Gastrocnemius medialis (tissue), 4 donors: Measurements from ENCODE around the gene DPYSL5.

Source experiments
- POLR2A ChIP-seq, 2 donors: fragments of 450-650 bp; IDR thresholded peaks; one replicate each; pipeline ENCODE4 v1.6.1; 2017; ENCODE audit warnings: antibody characterized with exemption in 2 of 2, mild to moderate bottlenecking in 2 of 2, moderate library complexity in 2 of 2
- TF ChIP-seq, protein P1 (sequence below), 5 experiments: fragments of 450-650 bp in 3 of 5; fragments of 200-600 bp in 2 of 5; sonication (generic) in 2 of 5; IDR thresholded peaks in 4 of 5; conservative IDR thresholded peaks in 1 of 5; 1 replicate in 4 of 5; 2 replicates in 1 of 5; pipeline ENCODE4 v1.5.1; 2016 to 2019; ENCODE audit warnings: antibody characterized with exemption in 5 of 5, mild to moderate bottlenecking in 3 of 5, moderate library complexity in 3 of 5

GRCh38 chr2:26959331-26959730 is 111.4 kb downstream of the DPYSL5 start:
- TF ChIP-seq, protein P1, sequence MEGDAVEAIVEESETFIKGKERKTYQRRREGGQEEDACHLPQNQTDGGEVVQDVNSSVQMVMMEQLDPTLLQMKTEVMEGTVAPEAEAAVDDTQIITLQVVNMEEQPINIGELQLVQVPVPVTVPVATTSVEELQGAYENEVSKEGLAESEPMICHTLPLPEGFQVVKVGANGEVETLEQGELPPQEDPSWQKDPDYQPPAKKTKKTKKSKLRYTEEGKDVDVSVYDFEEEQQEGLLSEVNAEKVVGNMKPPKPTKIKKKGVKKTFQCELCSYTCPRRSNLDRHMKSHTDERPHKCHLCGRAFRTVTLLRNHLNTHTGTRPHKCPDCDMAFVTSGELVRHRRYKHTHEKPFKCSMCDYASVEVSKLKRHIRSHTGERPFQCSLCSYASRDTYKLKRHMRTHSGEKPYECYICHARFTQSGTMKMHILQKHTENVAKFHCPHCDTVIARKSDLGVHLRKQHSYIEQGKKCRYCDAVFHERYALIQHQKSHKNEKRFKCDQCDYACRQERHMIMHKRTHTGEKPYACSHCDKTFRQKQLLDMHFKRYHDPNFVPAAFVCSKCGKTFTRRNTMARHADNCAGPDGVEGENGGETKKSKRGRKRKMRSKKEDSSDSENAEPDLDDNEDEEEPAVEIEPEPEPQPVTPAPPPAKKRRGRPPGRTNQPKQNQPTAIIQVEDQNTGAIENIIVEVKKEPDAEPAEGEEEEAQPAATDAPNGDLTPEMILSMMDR (IDR thresholded peaks at IDR 0.05 in 4 of 5, conservative IDR thresholded peaks at IDR 0.05 in 1 of 5), result no peak
- no peak for TF ChIP-seq POLR2A (IDR thresholded peaks at IDR 0.05)
